Measurements from ENCODE around the gene GPX3. TPM values are rescaled to one million over a fixed set of nuclear protein-coding genes. Genes with fewer than 3 reads are reported as not detected.

GPX3 gene
- total RNA-seq, 1 experiment from 2014 or later, result 20.4 TPM

DNA sequence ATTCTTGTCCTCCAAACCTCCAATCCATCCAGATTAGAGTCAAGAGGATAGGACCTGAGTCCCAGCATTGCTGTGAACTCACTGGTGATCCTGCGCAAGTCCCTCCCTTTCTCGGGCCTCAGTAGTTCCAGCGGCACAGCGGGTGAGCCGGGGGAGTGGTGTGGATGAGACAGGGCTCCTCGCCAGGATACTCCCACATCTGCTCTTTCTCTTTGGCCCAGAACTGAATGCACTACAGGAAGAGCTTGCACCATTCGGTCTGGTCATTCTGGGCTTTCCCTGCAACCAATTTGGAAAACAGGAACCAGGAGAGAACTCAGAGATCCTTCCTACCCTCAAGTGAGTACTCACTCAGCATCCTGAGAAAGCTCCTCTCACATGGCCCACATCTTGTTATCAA is 6.3 kb downstream of the GPX3 start:
- Histone ChIP-seq H2AK5ac (ENCODE audit: insufficient read length, low read length) (no peak overlapping the region), H4K91ac (ENCODE audit: insufficient read length, low read depth, low read length) (no peak overlapping the region), H3K18ac (ENCODE audit: insufficient read length, low read depth, low read length) (no peak overlapping the region), H2BK120ac (ENCODE audit: low read depth, low read length, poor library complexity, severe bottlenecking) (no peak overlapping the region), H3K9ac (ENCODE audit: extremely low read depth, insufficient read length, low read length) (no peak overlapping the region), H3K56ac (ENCODE audit: insufficient read length, low read depth, low read length) (no peak overlapping the region), H3K79me1 (ENCODE audit: insufficient read depth, low read depth, low read length, poor library complexity, severe bottlenecking) (no peaks in the 10 kb centered on the region), H3K14ac (ENCODE audit: insufficient read depth, low read length) (no peak overlapping the region), H2AFZ (ENCODE audit: low read length) (no peak overlapping the region), H3K27me3 (ENCODE audit: insufficient read depth, low read length) (no peaks in the 10 kb centered on the region; the same call in 1 of the 2 replicates), H3K27ac (ENCODE audit: insufficient read length, low read depth, low read length) (no peak overlapping the region), H2BK12ac (ENCODE audit: insufficient read length, low read depth, low read length) (no peak overlapping the region), H3K9me3 (ENCODE audit: control insufficient read depth, low read depth, low read length) (no peaks in the 10 kb centered on the region), H3K23ac (ENCODE audit: insufficient read length, low read depth, low read length) (no peak overlapping the region), H3T11ph (ENCODE audit: low read length) (no peak overlapping the region), H3K4me1 (ENCODE audit: insufficient read depth, low read length) (no peaks in the 10 kb centered on the region), H4K5ac (ENCODE audit: insufficient read length, low read depth, low read length) (no peak overlapping the region), H3K4ac (ENCODE audit: low read depth, low read length) (no peak overlapping the region), H4K8ac (replicated peaks; ENCODE audit: insufficient read length, low read depth, low read length) (no peak overlapping the region), H2BK20ac (ENCODE audit: low read depth, low read length, poor library complexity, severe bottlenecking) (no peak overlapping the region), H2BK5ac (ENCODE audit: insufficient read length, low read length) (no peak overlapping the region), H4K20me1 (ENCODE audit: control insufficient read depth, insufficient read depth, insufficient read length) (no peaks in the 10 kb centered on the region), H3K4me2 (ENCODE audit: insufficient read depth, insufficient read length, low read length) (no peak overlapping the region), H3K79me2 (ENCODE audit: insufficient read depth, low read length) (no peaks in the 10 kb centered on the region), H3K23me2 (ENCODE audit: insufficient read length, low read depth, low read length, poor library complexity, severe bottlenecking) (no peaks in the 10 kb centered on the region), H2BK15ac (ENCODE audit: low read depth, low read length) (no peak overlapping the region)
- Mint-ChIP-seq H3K27ac (no peak overlapping the region), H3K4me3 (no peak overlapping the region), H3K36me3 (ENCODE audit: insufficient read depth in 1 of 3, low read depth in 3 of 3) (peaks cover 0 to 18% (median 6%) of the 10 kb centered on the region in 3 experiments; a peak in 4 of 7 replicates), H3K4me1 (no peaks in the 10 kb centered on the region), H3K27me3 (ENCODE audit: low read depth) (peaks cover 10% of the 10 kb centered on the region), H3K9me3 (no peaks in the 10 kb centered on the region)
- WGBS (ENCODE audit: extremely low coverage, insufficient read length, low lambda C conversion rate), result no CpG with 5 or more reads among the region's 7 CpGs
- no peak for DNase-seq
- TF ChIP-seq, protein P1, sequence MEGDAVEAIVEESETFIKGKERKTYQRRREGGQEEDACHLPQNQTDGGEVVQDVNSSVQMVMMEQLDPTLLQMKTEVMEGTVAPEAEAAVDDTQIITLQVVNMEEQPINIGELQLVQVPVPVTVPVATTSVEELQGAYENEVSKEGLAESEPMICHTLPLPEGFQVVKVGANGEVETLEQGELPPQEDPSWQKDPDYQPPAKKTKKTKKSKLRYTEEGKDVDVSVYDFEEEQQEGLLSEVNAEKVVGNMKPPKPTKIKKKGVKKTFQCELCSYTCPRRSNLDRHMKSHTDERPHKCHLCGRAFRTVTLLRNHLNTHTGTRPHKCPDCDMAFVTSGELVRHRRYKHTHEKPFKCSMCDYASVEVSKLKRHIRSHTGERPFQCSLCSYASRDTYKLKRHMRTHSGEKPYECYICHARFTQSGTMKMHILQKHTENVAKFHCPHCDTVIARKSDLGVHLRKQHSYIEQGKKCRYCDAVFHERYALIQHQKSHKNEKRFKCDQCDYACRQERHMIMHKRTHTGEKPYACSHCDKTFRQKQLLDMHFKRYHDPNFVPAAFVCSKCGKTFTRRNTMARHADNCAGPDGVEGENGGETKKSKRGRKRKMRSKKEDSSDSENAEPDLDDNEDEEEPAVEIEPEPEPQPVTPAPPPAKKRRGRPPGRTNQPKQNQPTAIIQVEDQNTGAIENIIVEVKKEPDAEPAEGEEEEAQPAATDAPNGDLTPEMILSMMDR (conservative IDR thresholded peaks at IDR 0.05), result no peak

All from H9 (cell line).